ENCODE data around the gene LYPLAL1. TPM values are rescaled to one million over a fixed set of nuclear protein-coding genes. Genes with fewer than 3 reads are reported as not detected.
"Not testable (repeated sequence)": the region's sequence is repeated elsewhere in the genome, so short reads cannot be mapped to it uniquely, and the experiment has no call there.

Gene LYPLAL1
- total RNA-seq, 1 donor from 2014 or later, result 16.0 TPM

DNA sequence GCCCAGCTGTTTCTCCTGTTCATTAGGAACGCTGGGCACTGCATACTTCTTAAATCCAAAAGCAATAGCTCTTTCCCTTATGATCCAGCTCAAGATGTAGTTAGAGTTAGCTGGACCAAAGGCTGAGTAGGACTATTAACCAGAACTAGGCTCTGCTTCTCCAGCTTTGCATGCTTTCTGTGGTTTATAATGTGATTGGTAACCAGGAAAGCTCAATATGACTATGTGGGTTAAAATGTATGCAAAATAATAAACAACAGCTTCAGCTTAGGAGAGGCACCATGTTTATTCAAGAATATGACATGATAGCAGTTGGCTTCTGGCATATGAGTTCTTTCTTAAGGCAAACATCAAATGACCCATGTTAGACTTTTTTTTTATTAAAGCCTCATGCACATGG lies 73.8 kb downstream of the LYPLAL1 start:
- TF ChIP-seq, protein P1, sequence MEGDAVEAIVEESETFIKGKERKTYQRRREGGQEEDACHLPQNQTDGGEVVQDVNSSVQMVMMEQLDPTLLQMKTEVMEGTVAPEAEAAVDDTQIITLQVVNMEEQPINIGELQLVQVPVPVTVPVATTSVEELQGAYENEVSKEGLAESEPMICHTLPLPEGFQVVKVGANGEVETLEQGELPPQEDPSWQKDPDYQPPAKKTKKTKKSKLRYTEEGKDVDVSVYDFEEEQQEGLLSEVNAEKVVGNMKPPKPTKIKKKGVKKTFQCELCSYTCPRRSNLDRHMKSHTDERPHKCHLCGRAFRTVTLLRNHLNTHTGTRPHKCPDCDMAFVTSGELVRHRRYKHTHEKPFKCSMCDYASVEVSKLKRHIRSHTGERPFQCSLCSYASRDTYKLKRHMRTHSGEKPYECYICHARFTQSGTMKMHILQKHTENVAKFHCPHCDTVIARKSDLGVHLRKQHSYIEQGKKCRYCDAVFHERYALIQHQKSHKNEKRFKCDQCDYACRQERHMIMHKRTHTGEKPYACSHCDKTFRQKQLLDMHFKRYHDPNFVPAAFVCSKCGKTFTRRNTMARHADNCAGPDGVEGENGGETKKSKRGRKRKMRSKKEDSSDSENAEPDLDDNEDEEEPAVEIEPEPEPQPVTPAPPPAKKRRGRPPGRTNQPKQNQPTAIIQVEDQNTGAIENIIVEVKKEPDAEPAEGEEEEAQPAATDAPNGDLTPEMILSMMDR (IDR thresholded peaks at IDR 0.05), result no peak
- DNase-seq (ENCODE audit: extremely low spot score, unreplicated experiment), result no peak
- Mint-ChIP-seq H3K9me3 (ENCODE audit: unreplicated experiment) (peaks cover 5% of the 10 kb centered on the region), H3K27ac (ENCODE audit: unreplicated experiment) (no peak overlapping the region), H3K4me1 (ENCODE audit: unreplicated experiment) (no peaks in the 10 kb centered on the region), H3K36me3 (ENCODE audit: unreplicated experiment) (peaks cover 3% of the 10 kb centered on the region), H3K4me3 (ENCODE audit: unreplicated experiment) (no peak overlapping the region), H3K27me3 (ENCODE audit: unreplicated experiment) (no peaks in the 10 kb centered on the region)

- H3K27ac Mint-ChIP-seq (ENCODE audit: unreplicated experiment); H3K4me3 Mint-ChIP-seq (ENCODE audit: unreplicated experiment); H3K4me1 Mint-ChIP-seq (ENCODE audit: unreplicated experiment); DNase-seq (ENCODE audit: extremely low spot score, unreplicated experiment); H3K27me3 Mint-ChIP-seq (ENCODE audit: unreplicated experiment): not testable (repeated sequence)
- Mint-ChIP-seq H3K9me3 (ENCODE audit: unreplicated experiment) (peaks cover 23% of the 10 kb centered on the region), H3K36me3 (ENCODE audit: unreplicated experiment) (peaks cover 17% of the 10 kb centered on the region)
Observed at GRCh38 chr1:219250468-219250867, 76.8 kb downstream of the LYPLAL1 start.

GRCh38 chr1:219257751-219258150 lies 84.1 kb downstream of the LYPLAL1 start:
- Mint-ChIP-seq H3K27ac (ENCODE audit: unreplicated experiment) (no peak overlapping the region), H3K9me3 (ENCODE audit: unreplicated experiment) (peaks cover 52% of the 10 kb centered on the region), H3K4me1 (ENCODE audit: unreplicated experiment) (no peaks in the 10 kb centered on the region), H3K36me3 (ENCODE audit: unreplicated experiment) (peaks cover 26% of the 10 kb centered on the region), H3K27me3 (ENCODE audit: unreplicated experiment) (no peaks in the 10 kb centered on the region), H3K4me3 (ENCODE audit: unreplicated experiment) (no peak overlapping the region)
- TF ChIP-seq, protein P1 (IDR thresholded peaks at IDR 0.05), result no peak
- no peak for DNase-seq (ENCODE audit: extremely low spot score, unreplicated experiment)

- Mint-ChIP-seq H3K27ac (ENCODE audit: unreplicated experiment) (no peak overlapping the region), H3K4me3 (ENCODE audit: unreplicated experiment) (no peak overlapping the region), H3K9me3 (ENCODE audit: unreplicated experiment) (peaks cover 34% of the 10 kb centered on the region), H3K27me3 (ENCODE audit: unreplicated experiment) (no peaks in the 10 kb centered on the region), H3K4me1 (ENCODE audit: unreplicated experiment) (peaks cover 18% of the 10 kb centered on the region), H3K36me3 (ENCODE audit: unreplicated experiment) (peaks cover 11% of the 10 kb centered on the region)
- TF ChIP-seq, protein P1 (IDR thresholded peaks at IDR 0.05), result no peak
- DNase-seq (ENCODE audit: extremely low spot score, unreplicated experiment), result no peak
Observed at GRCh38 chr1:219261454-219261853, 87.8 kb downstream of the LYPLAL1 start.

Measured in osteocyte (in vitro differentiated cells).